ENCODE measurements around the gene TTLL10. TPM values are rescaled to one million over a fixed set of nuclear protein-coding genes. Genes with fewer than 3 reads are reported as not detected.

Gene TTLL10
- total RNA-seq, 4 donors from 2014 or later: not detected

DNA sequence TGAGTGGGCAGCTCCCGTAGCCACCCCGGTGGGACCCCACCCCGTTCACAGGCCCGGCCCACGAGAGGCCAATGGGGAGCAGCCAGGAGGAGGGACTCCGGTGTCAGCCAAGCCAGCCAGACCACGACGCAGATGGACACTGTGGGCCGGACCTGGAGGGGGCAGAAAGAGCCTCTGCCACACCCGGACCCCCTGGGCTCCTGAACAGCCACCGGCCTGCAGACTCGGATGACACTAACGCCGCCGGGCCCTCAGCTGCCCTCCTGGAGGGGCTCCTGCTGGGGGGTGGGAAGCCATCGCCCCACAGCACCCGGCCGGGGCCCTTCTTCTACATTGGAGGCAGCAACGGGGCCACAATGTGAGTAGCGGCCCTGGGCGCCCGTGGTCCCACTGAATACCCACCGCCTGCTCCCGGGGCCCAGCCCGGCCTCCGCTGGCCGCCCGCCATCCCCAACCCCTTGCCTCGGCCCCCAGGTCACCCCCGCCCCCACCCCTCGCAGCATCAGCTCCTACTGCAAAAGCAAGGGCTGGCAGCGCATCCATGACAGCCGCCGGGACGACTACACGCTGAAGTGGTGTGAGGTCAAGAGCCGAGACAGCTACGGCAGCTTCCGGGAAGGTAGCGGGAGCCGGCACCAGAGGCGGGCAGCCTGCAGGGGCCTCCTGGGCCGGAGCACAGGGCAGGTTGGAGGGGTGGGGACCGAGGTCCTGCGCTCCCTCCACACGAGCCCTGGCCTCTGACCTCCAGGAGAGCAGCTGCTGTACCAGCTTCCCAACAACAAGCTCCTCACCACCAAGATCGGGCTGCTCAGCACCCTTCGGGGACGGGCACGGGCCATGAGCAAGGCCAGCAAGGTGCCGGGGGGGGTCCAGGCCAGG lies 6.5 kb downstream of the TTLL10 start:
- no peak overlapping the region for H3K4me3 ChIP-seq
- H3K4me1 ChIP-seq: no peaks in the 10 kb centered on the region
- H3K36me3 ChIP-seq: no peaks in the 10 kb centered on the region
- TF ChIP-seq, protein P1, sequence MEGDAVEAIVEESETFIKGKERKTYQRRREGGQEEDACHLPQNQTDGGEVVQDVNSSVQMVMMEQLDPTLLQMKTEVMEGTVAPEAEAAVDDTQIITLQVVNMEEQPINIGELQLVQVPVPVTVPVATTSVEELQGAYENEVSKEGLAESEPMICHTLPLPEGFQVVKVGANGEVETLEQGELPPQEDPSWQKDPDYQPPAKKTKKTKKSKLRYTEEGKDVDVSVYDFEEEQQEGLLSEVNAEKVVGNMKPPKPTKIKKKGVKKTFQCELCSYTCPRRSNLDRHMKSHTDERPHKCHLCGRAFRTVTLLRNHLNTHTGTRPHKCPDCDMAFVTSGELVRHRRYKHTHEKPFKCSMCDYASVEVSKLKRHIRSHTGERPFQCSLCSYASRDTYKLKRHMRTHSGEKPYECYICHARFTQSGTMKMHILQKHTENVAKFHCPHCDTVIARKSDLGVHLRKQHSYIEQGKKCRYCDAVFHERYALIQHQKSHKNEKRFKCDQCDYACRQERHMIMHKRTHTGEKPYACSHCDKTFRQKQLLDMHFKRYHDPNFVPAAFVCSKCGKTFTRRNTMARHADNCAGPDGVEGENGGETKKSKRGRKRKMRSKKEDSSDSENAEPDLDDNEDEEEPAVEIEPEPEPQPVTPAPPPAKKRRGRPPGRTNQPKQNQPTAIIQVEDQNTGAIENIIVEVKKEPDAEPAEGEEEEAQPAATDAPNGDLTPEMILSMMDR (IDR thresholded peaks at IDR 0.05): no peak
- no peak for TF ChIP-seq POLR2A (IDR thresholded peaks at IDR 0.05)
- TF ChIP-seq POLR2AphosphoS5 (IDR thresholded peaks at IDR 0.05): no peak
- no peak for TF ChIP-seq EP300 (IDR thresholded peaks at IDR 0.05)
- H3K9me3 ChIP-seq: no peaks in the 10 kb centered on the region
- no peak overlapping the region for H3K27ac ChIP-seq
- WGBS: 67% methylated on average over 3 of the region's 51 CpGs
- H3K27me3 ChIP-seq: peaks cover 64% of the 10 kb centered on the region
- DNase-seq (ENCODE audit: low spot score in 2 of 2): peak in 1 of 2 donors; percentile 59

DNA sequence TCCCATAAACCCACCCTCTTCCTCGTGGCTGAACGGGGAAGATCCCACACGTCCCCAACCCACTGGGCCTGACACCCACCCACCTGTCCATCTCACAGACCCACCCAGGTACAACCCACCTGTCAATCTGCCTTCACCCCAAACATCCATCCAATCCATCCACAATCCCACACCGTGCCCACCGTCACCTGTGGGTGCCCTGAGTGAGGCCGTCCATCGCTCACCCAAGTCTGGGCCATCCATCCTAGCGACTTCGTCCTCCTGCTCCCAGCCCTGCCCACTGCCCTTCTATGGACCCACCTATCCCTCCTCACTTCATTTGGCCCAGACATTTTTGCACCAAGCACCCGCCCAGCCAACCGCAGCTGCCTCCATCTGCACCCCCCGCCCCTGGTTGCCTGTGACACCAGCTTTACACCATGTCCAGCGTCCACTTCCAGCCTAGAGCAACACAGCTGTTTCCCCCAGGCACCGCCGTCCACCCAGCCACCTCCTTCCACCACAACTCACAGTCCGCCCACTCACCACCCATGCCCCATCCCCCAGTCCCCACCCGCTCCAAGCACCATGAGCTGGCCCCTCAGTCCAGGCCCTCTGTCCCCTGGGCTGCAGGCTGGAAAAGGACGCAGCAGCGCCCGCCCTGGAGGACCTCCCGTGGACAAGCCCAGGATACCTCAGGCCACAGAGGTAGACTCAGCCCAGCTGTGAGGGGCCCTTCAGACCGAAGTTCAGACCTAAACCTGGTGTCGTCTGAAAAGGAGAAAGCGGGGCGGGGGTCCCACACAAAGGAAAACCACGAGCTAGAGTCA lies 7.7 kb downstream of the TTLL10 start:
- no peaks in the 10 kb centered on the region for H3K4me1 ChIP-seq
- no peaks in the 10 kb centered on the region for H3K9me3 ChIP-seq
- TF ChIP-seq POLR2A (IDR thresholded peaks at IDR 0.05) (no peak), EP300 (IDR thresholded peaks at IDR 0.05) (no peak), POLR2AphosphoS5 (IDR thresholded peaks at IDR 0.05) (no peak)
- TF ChIP-seq, protein P1 (IDR thresholded peaks at IDR 0.05): no peak
- H3K27me3 ChIP-seq: peaks cover 53% of the 10 kb centered on the region
- no peaks in the 10 kb centered on the region for H3K36me3 ChIP-seq
- DNase-seq (ENCODE audit: low spot score in 2 of 2): peak in 1 of 2 donors; percentile 50
- H3K27ac ChIP-seq: no peak overlapping the region
- no peak overlapping the region for H3K4me3 ChIP-seq
- 90% methylated on average over 25 of the region's 26 CpGs for WGBS

DNA sequence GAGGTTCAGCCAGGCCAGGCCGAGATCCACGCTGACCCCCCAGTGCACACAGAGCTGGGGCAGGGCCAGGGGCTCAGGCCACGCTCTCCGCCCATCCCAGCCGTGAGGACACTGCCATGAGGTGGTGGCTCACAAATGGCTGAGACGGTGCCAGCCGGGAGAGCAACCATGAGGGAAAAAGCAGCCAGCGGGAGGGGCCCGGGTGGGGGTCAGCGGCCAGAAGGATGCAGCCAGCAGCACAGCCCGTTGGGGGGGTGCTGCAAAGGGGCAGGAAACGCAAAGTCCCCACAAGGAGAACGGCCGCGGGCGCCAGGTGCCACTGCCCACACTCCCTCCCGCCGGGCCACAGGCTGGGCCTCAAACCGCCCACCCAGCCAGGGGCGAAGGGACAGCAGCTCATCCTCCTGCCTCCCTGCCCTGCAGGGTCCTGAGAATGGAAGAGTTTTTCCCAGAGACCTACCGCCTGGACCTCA lies 8.3 kb downstream of the TTLL10 start:
- Histone ChIP-seq H3K27me3 (peaks cover 47% of the 10 kb centered on the region), H3K27ac (no peak overlapping the region), H3K4me1 (no peaks in the 10 kb centered on the region), H3K4me3 (no peak overlapping the region), H3K36me3 (no peaks in the 10 kb centered on the region), H3K9me3 (no peaks in the 10 kb centered on the region)
- TF ChIP-seq, protein P1 (IDR thresholded peaks at IDR 0.05): no peak
- no peak for TF ChIP-seq POLR2A (IDR thresholded peaks at IDR 0.05)
- no peak for TF ChIP-seq POLR2AphosphoS5 (IDR thresholded peaks at IDR 0.05)
- no peak for TF ChIP-seq EP300 (IDR thresholded peaks at IDR 0.05)
- WGBS: 89% methylated on average over 14 of the region's 21 CpGs
- DNase-seq (ENCODE audit: low spot score in 2 of 2): peak in 1 of 2 donors; percentile 48

DNA sequence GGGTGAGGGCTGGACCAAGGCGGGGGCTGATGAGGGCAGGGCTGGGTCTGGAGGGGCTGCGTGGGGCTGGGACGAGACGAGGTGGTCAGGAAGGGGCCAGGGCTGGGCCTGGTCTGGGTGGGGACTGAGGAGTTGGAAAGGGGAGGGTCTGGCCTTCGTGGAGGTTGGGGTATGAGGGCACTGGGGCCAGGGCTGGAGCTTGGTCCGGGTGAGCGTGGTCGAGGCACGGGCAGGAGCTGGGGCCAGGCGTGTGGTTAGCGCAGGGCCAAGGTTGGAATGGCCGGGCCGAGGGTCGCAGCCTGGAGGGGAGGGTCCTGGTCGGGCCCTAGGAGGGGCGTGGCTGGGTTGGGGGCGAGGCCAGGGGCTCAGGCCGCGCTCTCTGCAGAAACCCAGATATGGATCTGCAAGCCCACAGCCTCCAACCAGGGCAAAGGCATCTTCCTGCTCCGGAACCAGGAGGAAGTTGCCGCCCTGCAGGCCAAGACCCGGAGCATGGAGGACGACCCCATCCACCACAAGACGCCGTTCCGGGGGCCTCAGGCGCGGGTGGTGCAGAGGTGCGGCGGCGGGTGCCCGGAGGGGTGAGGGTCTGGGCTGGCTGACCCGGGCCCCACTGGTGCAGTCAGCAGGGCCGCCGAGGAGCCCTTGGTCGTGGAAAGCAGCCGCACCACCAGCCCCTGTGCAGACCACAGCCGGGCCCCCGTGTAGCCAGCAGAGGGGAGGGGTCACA lies 9.0 kb downstream of the TTLL10 start:
- Histone ChIP-seq H3K27me3 (peaks cover 44% of the 10 kb centered on the region), H3K36me3 (no peaks in the 10 kb centered on the region), H3K4me1 (no peaks in the 10 kb centered on the region), H3K27ac (no peak overlapping the region), H3K4me3 (no peak overlapping the region), H3K9me3 (no peaks in the 10 kb centered on the region)
- TF ChIP-seq EP300 (IDR thresholded peaks at IDR 0.05) (no peak), POLR2A (IDR thresholded peaks at IDR 0.05) (no peak)
- TF ChIP-seq, protein P1 (IDR thresholded peaks at IDR 0.05): no peak
- 66% methylated on average over 17 of the region's 39 CpGs for WGBS
- DNase-seq (ENCODE audit: low spot score in 2 of 2): peak in 1 of 2 donors; percentile 62
